Left lung (tissue), 10 donors: ENCODE measurements around the gene ASIC3. TPM values are rescaled to one million over a fixed set of nuclear protein-coding genes. Genes with fewer than 3 reads are reported as not detected.

ENCODE experiments used
- ATAC-seq: fragments of 200-7000 bp; cut with Tn5 transposase; one replicate; pipeline ENCODE4 v1.9.1; 2020; ENCODE audit warnings: moderate library complexity
- DNase-seq, 4 donors: peaks; one replicate each; pipeline ENCODE4 v3.0.0-alpha.2; 2013 to 2020
- H3K27ac ChIP-seq, 2 donors: fragments of 200-600 bp; sonication (generic) in 1 of 2; one replicate each; pipeline versions ENCODE4 v1.5.0 to v1.8.0; 2020 to 2021
- H3K27me3 ChIP-seq, 2 donors: fragments of 200-600 bp; sonication (generic) in 1 of 2; one replicate each; pipeline versions ENCODE4 v1.5.0 to v1.8.0; 2020 to 2021
- H3K36me3 ChIP-seq, 2 donors: fragments of 200-600 bp; sonication (generic) in 1 of 2; one replicate each; pipeline versions ENCODE4 v1.5.0 to v1.8.0; 2020 to 2021
- H3K4me1 ChIP-seq, 2 donors: fragments of 200-600 bp; one replicate each; pipeline ENCODE4 v1.8.0; 2021
- H3K4me3 ChIP-seq, 2 donors: fragments of 200-600 bp; sonication (generic) in 1 of 2; one replicate each; pipeline versions ENCODE4 v1.5.0 to v1.8.0; 2020 to 2021; ENCODE audit warnings: mild to moderate bottlenecking in 1 of 2
- H3K9me3 ChIP-seq, 2 donors: fragments of 200-600 bp; sonication (generic) in 1 of 2; one replicate each; pipeline versions ENCODE4 v1.5.0 to v1.8.0; 2020 to 2021
- intact Hi-C, 2 donors: fragments of 100-400 bp; cut with DNase I; formaldehyde crosslinking; loops; one replicate each; pipeline versions ENCODE4 v1.11.2 to v1.14.2; 2022
- polyA plus RNA-seq, 6 donors: library from polyadenylated mRNA; unstranded; fragments of 120-200 nt; gene quantifications; one replicate each; pipeline ENCODE4 v1.2.1, GENCODE V29; 2013; ENCODE audit not compliant: insufficient read length in 6 of 6
- total RNA-seq, 2 donors: library from RNA; stranded (reverse); fragmentation: NEBNext Ultra II Directional; extraction: Animal tissue kit (Norgen Biotek cat#: 25700); gene quantifications; one replicate each; pipeline ENCODE4 v1.2.1, GENCODE V29; 2021
- TF ChIP-seq, protein P1 (sequence below), 2 donors: fragments of 200-600 bp; sonication (generic) in 1 of 2; IDR thresholded peaks; one replicate each; pipeline versions ENCODE4 v1.5.0 to v1.8.0; 2021; ENCODE audit warnings: antibody characterized with exemption in 2 of 2
- donor health status: DM: no; HTN: yes; CAD: no.
- donor health status: DM: no; HTN: no; CAD: no.

Gene ASIC3
- total and polyA plus RNA-seq, 8 donors: 2.3 to 6.0 (median 3.4) TPM

DNA sequence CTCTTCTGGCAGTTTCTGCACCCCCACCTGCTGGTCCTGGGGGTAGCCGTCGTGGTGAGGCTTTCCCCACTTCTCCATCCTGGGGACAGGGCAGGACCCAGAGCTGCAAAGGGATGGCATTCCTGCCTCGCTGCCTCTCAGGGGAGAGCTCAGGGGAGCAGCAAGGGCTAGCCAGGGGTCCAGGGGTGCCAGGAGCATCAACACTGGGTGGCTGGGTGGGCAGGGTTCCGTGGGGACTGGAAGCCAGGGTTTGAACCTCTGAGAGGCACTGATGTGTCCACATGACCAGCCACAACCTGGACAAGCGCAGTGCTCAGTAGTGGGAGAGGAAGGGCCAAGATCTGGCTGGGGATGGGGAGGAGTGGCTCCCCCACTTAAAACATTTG, 14.5 kb upstream of the ASIC3 start:
- Histone ChIP-seq H3K27ac (no peak overlapping the region), H3K4me1 (peaks cover 5 to 15% of the 10 kb centered on the region in 2 donors), H3K27me3 (no peaks in the 10 kb centered on the region), H3K9me3 (no peaks in the 10 kb centered on the region), H3K36me3 (peaks cover 0 to 48% of the 10 kb centered on the region in 2 donors), H3K4me3 (no peak overlapping the region)
- DNase-seq (no peak), ATAC-seq (no peak)
- TF ChIP-seq, protein P1, sequence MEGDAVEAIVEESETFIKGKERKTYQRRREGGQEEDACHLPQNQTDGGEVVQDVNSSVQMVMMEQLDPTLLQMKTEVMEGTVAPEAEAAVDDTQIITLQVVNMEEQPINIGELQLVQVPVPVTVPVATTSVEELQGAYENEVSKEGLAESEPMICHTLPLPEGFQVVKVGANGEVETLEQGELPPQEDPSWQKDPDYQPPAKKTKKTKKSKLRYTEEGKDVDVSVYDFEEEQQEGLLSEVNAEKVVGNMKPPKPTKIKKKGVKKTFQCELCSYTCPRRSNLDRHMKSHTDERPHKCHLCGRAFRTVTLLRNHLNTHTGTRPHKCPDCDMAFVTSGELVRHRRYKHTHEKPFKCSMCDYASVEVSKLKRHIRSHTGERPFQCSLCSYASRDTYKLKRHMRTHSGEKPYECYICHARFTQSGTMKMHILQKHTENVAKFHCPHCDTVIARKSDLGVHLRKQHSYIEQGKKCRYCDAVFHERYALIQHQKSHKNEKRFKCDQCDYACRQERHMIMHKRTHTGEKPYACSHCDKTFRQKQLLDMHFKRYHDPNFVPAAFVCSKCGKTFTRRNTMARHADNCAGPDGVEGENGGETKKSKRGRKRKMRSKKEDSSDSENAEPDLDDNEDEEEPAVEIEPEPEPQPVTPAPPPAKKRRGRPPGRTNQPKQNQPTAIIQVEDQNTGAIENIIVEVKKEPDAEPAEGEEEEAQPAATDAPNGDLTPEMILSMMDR (IDR thresholded peaks at IDR 0.05): no peak
- intact Hi-C loops: no loop called here

DNA sequence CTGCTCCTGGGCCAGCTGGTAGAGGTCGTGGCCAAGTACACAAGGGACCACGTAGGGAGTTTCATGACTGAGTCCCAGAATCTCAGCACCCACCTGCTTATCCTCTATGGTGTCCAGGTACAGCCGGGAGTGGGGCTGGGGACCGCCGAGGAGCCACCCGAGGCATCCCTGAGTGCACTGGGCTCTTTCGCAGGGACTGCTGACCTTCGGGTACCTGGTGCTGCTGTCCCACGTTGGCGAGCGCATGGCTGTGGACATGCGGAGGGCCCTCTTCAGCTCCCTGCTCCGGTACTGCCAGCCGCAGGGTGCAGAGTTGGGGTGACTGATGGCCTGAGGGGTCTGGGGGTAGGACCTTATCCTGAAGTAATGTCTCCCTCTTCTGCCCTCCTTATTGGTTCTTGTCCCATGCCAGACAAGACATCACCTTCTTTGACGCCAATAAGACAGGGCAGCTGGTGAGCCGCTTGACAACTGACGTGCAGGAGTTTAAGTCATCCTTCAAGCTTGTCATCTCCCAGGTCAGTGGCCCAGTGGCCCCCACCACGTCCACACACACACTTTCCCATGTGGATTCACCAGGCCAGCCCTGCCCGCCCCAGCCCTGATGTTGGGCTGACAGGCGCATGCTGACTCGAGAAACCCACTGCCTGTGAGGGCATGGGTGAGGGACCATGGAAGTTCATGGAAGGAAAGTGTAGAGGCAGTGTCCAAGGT, 13.9 kb upstream of the ASIC3 start:
- intact Hi-C loops: no loop called here
- H3K4me3 ChIP-seq: no peak overlapping the region
- TF ChIP-seq, protein P1 (IDR thresholded peaks at IDR 0.05): no peak
- peaks cover 11 to 15% of the 10 kb centered on the region in 2 donors for H3K4me1 ChIP-seq
- H3K27ac ChIP-seq: no peak overlapping the region
- DNase-seq (no peak), ATAC-seq (no peak)
- no peaks in the 10 kb centered on the region for H3K27me3 ChIP-seq
- peaks cover 0 to 48% of the 10 kb centered on the region in 2 donors for H3K36me3 ChIP-seq
- H3K9me3 ChIP-seq: no peaks in the 10 kb centered on the region

DNA sequence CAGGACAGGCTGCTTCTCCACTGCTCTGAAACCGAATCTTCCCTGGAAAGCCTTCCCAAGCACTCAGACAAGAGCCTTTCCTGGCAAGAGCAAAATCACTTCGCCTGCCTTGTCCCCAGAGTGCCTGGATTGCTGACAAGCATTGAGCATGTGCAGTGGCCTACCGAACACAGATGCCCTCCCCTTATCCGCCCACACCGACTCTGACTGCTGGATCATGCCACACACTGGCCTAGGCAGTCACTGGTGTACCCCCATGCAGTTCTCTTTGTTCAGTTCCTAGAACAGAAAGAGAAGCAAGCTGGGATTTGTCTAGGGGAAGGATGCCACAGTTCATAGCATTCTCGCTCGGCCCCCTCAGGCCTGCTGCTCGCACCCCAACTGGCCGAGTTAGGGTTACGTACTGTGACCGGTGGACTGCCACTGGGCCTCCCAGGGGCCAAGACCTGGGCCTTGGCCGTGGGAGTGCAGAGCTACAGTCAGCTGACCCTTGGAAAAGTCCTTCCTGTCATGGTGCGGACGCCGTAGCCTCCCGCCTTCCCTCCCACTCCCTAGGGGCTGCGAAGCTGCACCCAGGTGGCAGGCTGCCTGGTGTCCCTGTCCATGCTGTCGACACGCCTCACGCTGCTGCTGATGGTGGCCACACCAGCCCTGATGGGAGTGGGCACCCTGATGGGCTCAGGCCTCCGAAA, 13.2 kb upstream of the ASIC3 start:
- TF ChIP-seq, protein P1 (IDR thresholded peaks at IDR 0.05): no peak
- no peaks in the 10 kb centered on the region for H3K9me3 ChIP-seq
- ATAC-seq (no peak), DNase-seq (no peak)
- no peak overlapping the region for H3K4me3 ChIP-seq
- no peaks in the 10 kb centered on the region for H3K27me3 ChIP-seq
- H3K4me1 ChIP-seq: peaks cover 12 to 20% of the 10 kb centered on the region in 2 donors
- H3K27ac ChIP-seq: no peak overlapping the region
- intact Hi-C loops: no loop called here
- H3K36me3 ChIP-seq: peaks cover 0 to 48% of the 10 kb centered on the region in 2 donors

- H3K9me3 ChIP-seq: no peaks in the 10 kb centered on the region
- H3K4me1 ChIP-seq: peaks cover 12 to 22% of the 10 kb centered on the region in 2 donors
- H3K27ac ChIP-seq: no peak overlapping the region
- TF ChIP-seq, protein P1 (IDR thresholded peaks at IDR 0.05): no peak
- intact Hi-C loops: no loop called here
- H3K27me3 ChIP-seq: no peaks in the 10 kb centered on the region
- no peak overlapping the region for H3K4me3 ChIP-seq
- ATAC-seq: no peak
- DNase-seq: no peak
- H3K36me3 ChIP-seq: peaks cover 0 to 48% of the 10 kb centered on the region in 2 donors
Observed at GRCh38 chr7:151035902-151036301, 12.4 kb upstream of the ASIC3 start.
